ENCODE results near the gene PARD3.

GRCh38 chr10:34413214-34413613 lies 401.9 kb downstream of the PARD3 start:
- no peak for TF ChIP-seq CTCF (IDR thresholded peaks at IDR 0.05)
- no peak for TF ChIP-seq POLR2A (IDR thresholded peaks at IDR 0.05)
